H1 (cell line): ENCODE data around the gene ZNF681.

ENCODE experiments used
- ATF2 ChIP-seq: IDR thresholded peaks from 2 replicates; pipeline ENCODE4 v1.6.1; 2012; ENCODE audit warnings: low read length, inconsistent platforms
- EP300 ChIP-seq, 2 experiments: IDR thresholded peaks; 1 replicate in 1 of 2; 2 replicates in 1 of 2; pipeline ENCODE4 v1.6.1; 2011 to 2012; ENCODE audit warnings: low read depth in 2 of 2, low read length in 2 of 2, mild to moderate bottlenecking in 2 of 2, borderline replicate concordance in 1 of 2, inconsistent platforms in 1 of 2, moderate library complexity in 1 of 2
- EZH2 ChIP-seq: fragments of 200-600 bp; sonication (generic); IDR thresholded peaks from 2 replicates; pipeline ENCODE4 v1.7.1; 2012; ENCODE audit warnings: low read depth, mild to moderate bottlenecking, moderate library complexity, low read length, inconsistent platforms; ENCODE audit not compliant: severe bottlenecking
- HDAC2 ChIP-seq, 2 experiments: fragments of 300-600 bp in 1 of 2; sonication (generic) in 1 of 2; IDR thresholded peaks; 2 replicates each; pipeline ENCODE4 v1.6.1; 2011 to 2012; ENCODE audit warnings: low read depth in 2 of 2, low read length in 2 of 2, mild to moderate bottlenecking in 2 of 2, moderate library complexity in 2 of 2, borderline replicate concordance in 1 of 2, inconsistent platforms in 1 of 2
- RAD21 ChIP-seq, 2 experiments: IDR thresholded peaks in 1 of 2; conservative IDR thresholded peaks in 1 of 2; 2 replicates each; pipeline ENCODE4 v1.6.1; 2011; ENCODE audit warnings: low read depth in 2 of 2, low read length in 2 of 2, improper control_type of control experiment in 1 of 2, inconsistent platforms in 1 of 2, mild to moderate bottlenecking in 1 of 2, moderate library complexity in 1 of 2
- TF ChIP-seq, protein P1 (sequence below), 3 experiments: IDR thresholded peaks; 1 replicate in 2 of 3; 2 replicates in 1 of 3; pipeline versions ENCODE4 v1.5.1 to v1.6.1; 2011; ENCODE audit warnings: low read length in 3 of 3, mild to moderate bottlenecking in 3 of 3, inconsistent platforms in 2 of 3, low read depth in 1 of 3, moderate library complexity in 1 of 3; ENCODE audit not compliant: insufficient read depth in 1 of 3; ENCODE audit errors: control extremely low read depth in 1 of 3

DNA sequence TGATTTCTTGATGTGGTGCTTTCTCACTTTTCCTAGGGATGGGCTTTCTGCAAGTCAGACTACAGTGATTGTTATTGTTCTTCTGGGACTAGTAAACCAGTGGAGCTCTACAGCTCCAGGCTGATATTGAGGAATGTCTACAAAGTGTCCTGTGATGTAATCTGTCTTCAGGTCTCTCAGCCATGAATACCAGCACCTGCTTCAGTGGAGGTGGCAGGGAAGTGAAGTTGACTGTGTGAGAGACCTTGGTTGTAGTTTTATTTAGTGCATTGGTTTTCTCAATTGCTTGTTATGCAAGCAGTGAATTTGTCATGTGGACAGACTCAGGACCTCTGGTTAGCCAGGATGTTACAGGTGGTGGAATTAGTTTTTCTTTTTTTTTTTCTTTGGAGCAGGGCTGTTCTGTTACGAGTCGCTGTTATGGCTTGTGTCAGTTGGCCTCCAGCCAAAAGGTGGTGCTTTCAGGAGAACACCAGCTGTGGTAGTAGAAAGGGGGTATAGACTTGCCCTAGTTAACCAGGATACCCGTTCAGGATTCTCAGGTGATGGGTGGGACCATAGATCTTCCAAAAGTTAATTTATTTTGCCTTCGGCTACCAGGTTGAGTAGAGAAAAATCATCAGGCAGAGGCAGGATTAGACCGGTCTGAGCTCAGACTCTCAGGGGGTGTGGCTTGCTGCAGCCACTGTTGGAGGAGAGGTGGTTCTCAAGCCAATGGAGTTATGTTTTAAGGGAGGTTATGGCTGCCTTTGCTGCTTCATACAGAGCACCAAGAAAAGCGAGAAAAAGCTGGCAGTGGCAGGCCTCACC is 59.8 kb downstream of the ZNF681 start:
- TF ChIP-seq HDAC2 (IDR thresholded peaks at IDR 0.05; ENCODE audit: borderline replicate concordance in 1 of 2, low read depth in 2 of 2, low read length in 2 of 2), result no peak
- TF ChIP-seq, protein P1, sequence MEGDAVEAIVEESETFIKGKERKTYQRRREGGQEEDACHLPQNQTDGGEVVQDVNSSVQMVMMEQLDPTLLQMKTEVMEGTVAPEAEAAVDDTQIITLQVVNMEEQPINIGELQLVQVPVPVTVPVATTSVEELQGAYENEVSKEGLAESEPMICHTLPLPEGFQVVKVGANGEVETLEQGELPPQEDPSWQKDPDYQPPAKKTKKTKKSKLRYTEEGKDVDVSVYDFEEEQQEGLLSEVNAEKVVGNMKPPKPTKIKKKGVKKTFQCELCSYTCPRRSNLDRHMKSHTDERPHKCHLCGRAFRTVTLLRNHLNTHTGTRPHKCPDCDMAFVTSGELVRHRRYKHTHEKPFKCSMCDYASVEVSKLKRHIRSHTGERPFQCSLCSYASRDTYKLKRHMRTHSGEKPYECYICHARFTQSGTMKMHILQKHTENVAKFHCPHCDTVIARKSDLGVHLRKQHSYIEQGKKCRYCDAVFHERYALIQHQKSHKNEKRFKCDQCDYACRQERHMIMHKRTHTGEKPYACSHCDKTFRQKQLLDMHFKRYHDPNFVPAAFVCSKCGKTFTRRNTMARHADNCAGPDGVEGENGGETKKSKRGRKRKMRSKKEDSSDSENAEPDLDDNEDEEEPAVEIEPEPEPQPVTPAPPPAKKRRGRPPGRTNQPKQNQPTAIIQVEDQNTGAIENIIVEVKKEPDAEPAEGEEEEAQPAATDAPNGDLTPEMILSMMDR (IDR thresholded peaks at IDR 0.05; ENCODE audit: control extremely low read depth in 1 of 3, insufficient read depth in 1 of 3, low read depth in 1 of 3, low read length in 3 of 3), result no peak
- TF ChIP-seq RAD21 (IDR thresholded peaks at IDR 0.05 in 1 of 2, conservative IDR thresholded peaks at IDR 0.05 in 1 of 2; ENCODE audit: low read depth in 2 of 2, low read length in 2 of 2), result no peak
- TF ChIP-seq EZH2, result no peak
- TF ChIP-seq ATF2, result no peak
- no peak for TF ChIP-seq EP300 (IDR thresholded peaks at IDR 0.05; ENCODE audit: borderline replicate concordance in 1 of 2, low read depth in 2 of 2, low read length in 2 of 2)
